Neural progenitor cell (in vitro differentiated cells): ENCODE data around the gene ERBB4. TPM values are rescaled to one million over a fixed set of nuclear protein-coding genes. Genes with fewer than 3 reads are reported as not detected.

Experiments
- DNase-seq: peaks from one replicate; pipeline ENCODE4 v3.0.0-alpha.2; 2016; ENCODE audit warnings: low spot score
- H2AFZ ChIP-seq: fragments of 200-600 bp; sonication (generic); replicated peaks from 2 replicates; pipeline ENCODE4 v1.6.1; 2016; ENCODE audit warnings: antibody characterized with exemption
- H3F3A ChIP-seq: fragments of 200-600 bp; sonication (generic); 2 replicates; pipeline ENCODE4 v1.6.1; 2016; ENCODE audit warnings: antibody characterized with exemption, low read depth
- H3K27ac ChIP-seq: fragments of 200-600 bp; sonication (generic); 2 replicates; pipeline ENCODE4 v1.5.1; 2016; ENCODE audit warnings: mild to moderate bottlenecking
- H3K27me3 ChIP-seq: fragments of 200-600 bp; sonication (generic); 2 replicates; pipeline ENCODE4 v1.6.1; 2016; ENCODE audit warnings: mild to moderate bottlenecking, moderate library complexity
- H3K36me3 ChIP-seq: fragments of 200-600 bp; sonication (generic); 2 replicates; pipeline ENCODE4 v1.5.1; 2016
- H3K4me1 ChIP-seq: fragments of 200-600 bp; sonication (generic); 2 replicates; pipeline ENCODE4 v1.6.1; 2016; ENCODE audit warnings: mixed run types
- H3K4me2 ChIP-seq: fragments of 200-600 bp; sonication (generic); 2 replicates; pipeline ENCODE4 v1.6.1; 2016
- H3K4me3 ChIP-seq: fragments of 200-600 bp; sonication (generic); 2 replicates; pipeline ENCODE4 v1.5.1; 2016
- H3K79me2 ChIP-seq: fragments of 200-600 bp; sonication (generic); 2 replicates; pipeline ENCODE4 v1.6.1; 2016; ENCODE audit warnings: low read depth
- H3K9ac ChIP-seq: fragments of 200-600 bp; sonication (generic); 2 replicates; pipeline ENCODE4 v1.6.1; 2016
- H3K9me3 ChIP-seq: fragments of 200-600 bp; sonication (generic); 2 replicates; pipeline ENCODE4 v1.5.1; 2016; ENCODE audit warnings: low read depth
- H4K20me1 ChIP-seq: fragments of 200-600 bp; sonication (generic); 2 replicates; pipeline ENCODE4 v1.6.1; 2016; ENCODE audit warnings: low read depth
- H3K27ac Mint-ChIP-seq: 3 replicates; pipeline ENCODE4 v1.8.0; 2021; ENCODE audit warnings: mixed read lengths
- H3K27me3 Mint-ChIP-seq: 2 replicates; pipeline ENCODE4 v1.8.0; 2022; ENCODE audit warnings: low read depth, mild to moderate bottlenecking, inconsistent platforms, moderate library complexity, mixed read lengths; ENCODE audit not compliant: insufficient read depth
- H3K36me3 Mint-ChIP-seq: 3 replicates; pipeline ENCODE4 v1.8.0; 2021; ENCODE audit warnings: mixed read lengths
- H3K4me1 Mint-ChIP-seq: 3 replicates; pipeline ENCODE4 v1.8.0; 2021; ENCODE audit warnings: mixed read lengths
- H3K4me3 Mint-ChIP-seq: 3 replicates; pipeline ENCODE4 v1.8.0; 2021; ENCODE audit warnings: mild to moderate bottlenecking, moderate library complexity, mixed read lengths
- H3K9me3 Mint-ChIP-seq: 3 replicates; pipeline ENCODE4 v1.8.0; 2020; ENCODE audit warnings: mixed read lengths
- CTCF ChIP-seq: fragments of 200-600 bp; sonication (generic); IDR thresholded peaks from 2 replicates; pipeline ENCODE4 v1.5.1; 2017; ENCODE audit warnings: antibody characterized with exemption, mild to moderate bottlenecking
- EZH2 ChIP-seq: fragments of 200-600 bp; sonication (generic); IDR thresholded peaks from 2 replicates; pipeline ENCODE4 v1.6.1; 2017; ENCODE audit warnings: antibody characterized with exemption, mild to moderate bottlenecking, moderate library complexity
- EZH2phosphoT487 ChIP-seq: fragments of 200-600 bp; sonication (generic); IDR thresholded peaks from 2 replicates; pipeline ENCODE4 v1.6.1; 2017; ENCODE audit warnings: antibody characterized with exemption
- total RNA-seq: library from RNA; depleted of rRNA; stranded (reverse); fragments of >200 nt; gene quantifications from 2 replicates; pipeline ENCODE4 v1.2.3, GENCODE V29; 2015; ENCODE audit warnings: low replicate concordance

ERBB4 gene
- total RNA-seq, 1 donor from 2014 or later, result 1.5 TPM

- Histone ChIP-seq H3K9ac (no peak overlapping the region), H3K79me2 (no peaks in the 10 kb centered on the region), H3K4me2 (no peak overlapping the region), H3K4me3 (no peak overlapping the region), H3K9me3 (no peaks in the 10 kb centered on the region), H2AFZ (no peak overlapping the region), H3K27me3 (no peaks in the 10 kb centered on the region), H3K36me3 (no peaks in the 10 kb centered on the region), H3K27ac (no peak overlapping the region), H3K4me1 (no peaks in the 10 kb centered on the region), H4K20me1 (no peaks in the 10 kb centered on the region), H3F3A (no peaks in the 10 kb centered on the region)
- Mint-ChIP-seq H3K4me1 (peaks cover 14% of the 10 kb centered on the region), H3K27me3 (peaks cover 2% of the 10 kb centered on the region), H3K36me3 (no peaks in the 10 kb centered on the region), H3K4me3 (no peak overlapping the region), H3K9me3 (no peaks in the 10 kb centered on the region), H3K27ac (no peak overlapping the region)
- TF ChIP-seq CTCF (no peak), EZH2 (no peak), EZH2phosphoT487 (no peak)
- no peak for DNase-seq
These were observed 637.3 kb downstream of the ERBB4 start for GRCh38 chr2:211901226-211901846.

- H2AFZ ChIP-seq, result no peak overlapping the region
- Mint-ChIP-seq H3K36me3 (peaks cover under 1% of the 10 kb centered on the region), H3K9me3 (no peaks in the 10 kb centered on the region), H3K4me1 (peaks cover 14% of the 10 kb centered on the region), H3K27ac (no peak overlapping the region), H3K27me3 (peaks cover 2% of the 10 kb centered on the region), H3K4me3 (no peak overlapping the region)
- no peaks in the 10 kb centered on the region for H3K27me3 ChIP-seq
- no peak overlapping the region for H3K9ac ChIP-seq
- H3K9me3 ChIP-seq, result no peaks in the 10 kb centered on the region
- H3F3A ChIP-seq, result no peaks in the 10 kb centered on the region
- no peaks in the 10 kb centered on the region for H3K79me2 ChIP-seq
- H3K36me3 ChIP-seq, result no peaks in the 10 kb centered on the region
- DNase-seq, result no peak
- no peaks in the 10 kb centered on the region for H4K20me1 ChIP-seq
- H3K4me3 ChIP-seq, result no peak overlapping the region
- no peak overlapping the region for H3K4me2 ChIP-seq
- no peak for TF ChIP-seq EZH2
- no peak for TF ChIP-seq EZH2phosphoT487
- no peak for TF ChIP-seq CTCF
- no peak overlapping the region for H3K27ac ChIP-seq
- H3K4me1 ChIP-seq, result no peaks in the 10 kb centered on the region
These were observed 638.1 kb downstream of the ERBB4 start for GRCh38 chr2:211900518-211900917.

GRCh38 chr2:211900000-211900399 lies 638.6 kb downstream of the ERBB4 start:
- no peaks in the 10 kb centered on the region for H3K9me3 ChIP-seq
- no peaks in the 10 kb centered on the region for H3K79me2 ChIP-seq
- no peaks in the 10 kb centered on the region for H3K36me3 ChIP-seq
- no peak overlapping the region for H3K4me3 ChIP-seq
- Mint-ChIP-seq H3K4me3 (no peak overlapping the region), H3K4me1 (peaks cover 14% of the 10 kb centered on the region), H3K27ac (no peak overlapping the region), H3K9me3 (no peaks in the 10 kb centered on the region), H3K36me3 (peaks cover 2% of the 10 kb centered on the region), H3K27me3 (peaks cover 2% of the 10 kb centered on the region)
- H3F3A ChIP-seq, result no peaks in the 10 kb centered on the region
- no peak overlapping the region for H3K27ac ChIP-seq
- no peaks in the 10 kb centered on the region for H3K27me3 ChIP-seq
- H2AFZ ChIP-seq, result no peak overlapping the region
- H4K20me1 ChIP-seq, result no peaks in the 10 kb centered on the region
- no peak overlapping the region for H3K4me2 ChIP-seq
- DNase-seq, result no peak
- TF ChIP-seq CTCF, result no peak
- TF ChIP-seq EZH2, result no peak
- TF ChIP-seq EZH2phosphoT487, result no peak
- H3K9ac ChIP-seq, result no peak overlapping the region
- H3K4me1 ChIP-seq, result no peaks in the 10 kb centered on the region
